Measurements from ENCODE around the gene SLC8A2.

Gene SLC8A2

GRCh38 chr19:47417107-47417745 is 54.5 kb downstream of the SLC8A2 start:
- no peaks in the 10 kb centered on the region for H3K4me1 ChIP-seq (ENCODE audit: low read depth, poor library complexity, severe bottlenecking)
- no peaks in the 10 kb centered on the region for H3K79me2 ChIP-seq (ENCODE audit: insufficient read depth, low read depth)
- TF ChIP-seq CTCF (conservative IDR thresholded peaks at IDR 0.05; ENCODE audit: low read depth, low read length): no peak
- H3K4me3 ChIP-seq (IDR thresholded peaks at IDR 0.05; ENCODE audit: insufficient read depth, low read depth, low read length): no peak overlapping the region
- H3K4me2 ChIP-seq: no peak overlapping the region
- H3K9ac ChIP-seq: no peak overlapping the region
- H3K36me3 ChIP-seq (ENCODE audit: insufficient read depth): no peaks in the 10 kb centered on the region
- no peak overlapping the region for H2AFZ ChIP-seq (ENCODE audit: low read depth)
- peaks cover 96% of the 10 kb centered on the region for H3K27me3 ChIP-seq (ENCODE audit: insufficient read depth, low read depth)
- H3K27ac ChIP-seq: no peak overlapping the region
- no peaks in the 10 kb centered on the region for H4K20me1 ChIP-seq (ENCODE audit: insufficient read depth)

GRCh38 chr19:47416643-47416985 is 55.1 kb downstream of the SLC8A2 start:
- Histone ChIP-seq H3K9ac (no peak overlapping the region), H3K4me1 (ENCODE audit: low read depth, poor library complexity, severe bottlenecking) (no peaks in the 10 kb centered on the region), H3K79me2 (ENCODE audit: insufficient read depth, low read depth) (no peaks in the 10 kb centered on the region), H3K27me3 (ENCODE audit: insufficient read depth, low read depth) (peaks cover 96% of the 10 kb centered on the region), H2AFZ (ENCODE audit: low read depth) (no peak overlapping the region), H3K27ac (no peak overlapping the region), H3K4me2 (no peak overlapping the region), H3K4me3 (IDR thresholded peaks at IDR 0.05; ENCODE audit: insufficient read depth, low read depth, low read length) (no peak overlapping the region), H3K36me3 (ENCODE audit: insufficient read depth) (no peaks in the 10 kb centered on the region), H4K20me1 (ENCODE audit: insufficient read depth) (no peaks in the 10 kb centered on the region)
- no peak for TF ChIP-seq CTCF (conservative IDR thresholded peaks at IDR 0.05; ENCODE audit: low read depth, low read length)

DNA sequence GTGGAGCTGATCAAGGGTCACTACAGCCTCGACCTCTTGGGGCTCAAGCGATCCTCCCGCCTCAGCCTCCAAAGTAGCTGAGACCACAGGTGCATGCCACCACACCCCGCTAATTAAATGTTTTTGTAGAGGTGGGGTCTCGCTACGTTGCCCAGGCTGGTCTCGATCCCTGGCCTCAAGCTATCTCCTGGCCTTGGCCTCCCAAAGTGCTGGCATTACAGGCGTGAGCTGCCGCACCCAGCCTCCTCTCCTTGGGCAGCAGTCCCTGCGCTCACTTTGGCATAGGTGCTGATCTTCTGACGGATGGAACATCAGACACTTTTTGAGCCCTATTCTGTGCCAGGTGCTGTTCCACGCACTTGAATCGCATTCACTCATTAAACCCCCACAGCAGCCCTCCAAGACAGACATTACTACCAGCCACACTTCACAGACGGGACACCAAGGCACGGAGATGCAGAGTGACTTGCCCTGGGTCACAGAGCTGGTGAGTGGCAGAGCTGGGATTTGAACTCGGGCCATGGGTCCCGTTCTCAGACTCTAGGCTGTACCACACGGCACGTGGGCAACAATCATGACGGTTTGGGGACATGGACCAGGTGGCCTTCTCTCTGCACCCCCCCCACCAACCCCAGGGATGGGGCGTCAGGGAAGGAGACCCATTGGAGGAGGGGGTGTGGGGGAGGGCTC is 55.6 kb downstream of the SLC8A2 start:
- Histone ChIP-seq H2AFZ (ENCODE audit: low read depth) (no peak overlapping the region), H3K27me3 (ENCODE audit: insufficient read depth, low read depth) (peaks cover 96% of the 10 kb centered on the region), H3K4me3 (IDR thresholded peaks at IDR 0.05; ENCODE audit: insufficient read depth, low read depth, low read length) (no peak overlapping the region), H4K20me1 (ENCODE audit: insufficient read depth) (no peaks in the 10 kb centered on the region), H3K27ac (no peak overlapping the region), H3K9ac (no peak overlapping the region), H3K4me2 (no peak overlapping the region), H3K4me1 (ENCODE audit: low read depth, poor library complexity, severe bottlenecking) (no peaks in the 10 kb centered on the region), H3K36me3 (ENCODE audit: insufficient read depth) (no peaks in the 10 kb centered on the region), H3K79me2 (ENCODE audit: insufficient read depth, low read depth) (no peaks in the 10 kb centered on the region)
- TF ChIP-seq CTCF (conservative IDR thresholded peaks at IDR 0.05; ENCODE audit: low read depth, low read length): no peak

DNA sequence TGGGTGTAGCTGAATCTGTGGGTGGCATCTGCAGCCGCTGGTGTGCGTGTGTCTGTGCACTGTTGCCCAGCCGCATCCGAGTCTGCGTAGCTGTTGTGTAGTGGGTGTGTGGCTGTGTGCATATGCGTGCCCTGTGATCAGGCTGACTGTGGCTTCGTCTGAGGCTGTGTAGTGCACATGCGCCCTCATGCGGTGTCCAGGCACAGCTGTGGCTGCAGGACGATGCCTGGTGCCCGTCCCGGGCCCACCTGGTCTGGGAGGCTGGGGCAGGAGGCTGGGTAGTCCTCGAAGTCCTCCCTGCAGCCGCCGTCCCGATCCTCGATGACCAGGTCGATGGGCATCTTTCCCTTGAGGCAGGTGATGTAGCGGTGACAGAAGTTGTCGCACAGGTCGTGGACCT is 57.2 kb downstream of the SLC8A2 start:
- Histone ChIP-seq H3K4me3 (IDR thresholded peaks at IDR 0.05; ENCODE audit: insufficient read depth, low read depth, low read length) (no peak overlapping the region), H3K9ac (no peak overlapping the region), H3K79me2 (ENCODE audit: insufficient read depth, low read depth) (no peaks in the 10 kb centered on the region), H3K4me1 (ENCODE audit: low read depth, poor library complexity, severe bottlenecking) (no peaks in the 10 kb centered on the region), H3K27me3 (ENCODE audit: insufficient read depth, low read depth) (peaks cover 96% of the 10 kb centered on the region), H3K36me3 (ENCODE audit: insufficient read depth) (no peaks in the 10 kb centered on the region), H4K20me1 (ENCODE audit: insufficient read depth) (no peaks in the 10 kb centered on the region), H2AFZ (ENCODE audit: low read depth) (no peak overlapping the region), H3K4me2 (no peak overlapping the region), H3K27ac (no peak overlapping the region)
- TF ChIP-seq CTCF (conservative IDR thresholded peaks at IDR 0.05; ENCODE audit: low read depth, low read length): 0 out of 2 replicates have a peak, but pooled peaks have one; percentile 37
